ENCODE data around the gene KLB. TPM values are rescaled to one million over a fixed set of nuclear protein-coding genes. Genes with fewer than 3 reads are reported as not detected.
"Not testable (repeated sequence)": the region's sequence is repeated elsewhere in the genome, so short reads cannot be mapped to it uniquely, and the experiment has no call there.

The KLB gene
- total and polyA plus RNA-seq, 4 donors, result 13.5 to 31.0 (median 22.8) TPM

DNA sequence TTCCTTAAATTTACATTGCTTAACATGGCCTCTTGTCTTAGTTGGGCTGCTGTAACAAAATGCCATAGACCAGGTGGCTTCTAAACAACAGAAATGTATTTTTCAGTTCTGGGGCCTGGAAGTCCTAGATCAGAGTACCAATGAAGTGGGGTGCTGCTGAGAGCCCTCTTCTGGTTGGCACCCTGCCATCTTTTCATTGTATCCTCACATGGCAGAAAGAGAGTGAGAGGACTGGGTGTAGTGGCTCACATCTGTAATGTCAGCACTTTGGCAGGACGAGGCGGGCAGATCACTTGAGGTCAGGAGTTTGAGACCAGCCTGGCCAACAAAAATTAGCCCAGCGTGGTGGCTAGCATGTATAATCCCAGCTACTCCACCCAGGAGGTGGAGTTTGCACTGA, 12.0 kb upstream of the KLB start:
- H3K36me3 ChIP-seq (ENCODE audit: control insufficient read depth in 4 of 4, insufficient read depth in 3 of 4, low read depth in 1 of 4, low read length in 3 of 4), result no peaks in the 10 kb centered on the region
- H3K27me3 ChIP-seq (ENCODE audit: control insufficient read depth in 4 of 4, insufficient read depth in 4 of 4, low read length in 3 of 4), result no peaks in the 10 kb centered on the region
- no peak overlapping the region for H3K4me3 ChIP-seq (ENCODE audit: low read depth in 1 of 3, low read length in 3 of 3)
- DNase-seq (ENCODE audit: low spot score), result no peak
- WGBS, result 64% methylated on average over 3 of the region's 3 CpGs
- TF ChIP-seq JUND (IDR thresholded peaks at IDR 0.05) (no peak), FOXA1 (IDR thresholded peaks at IDR 0.05) (no peak), SP1 (IDR thresholded peaks at IDR 0.05) (no peak), RAD21 (IDR thresholded peaks at IDR 0.05) (no peak), TAF1 (conservative IDR thresholded peaks at IDR 0.05) (no peak), HNF4G (IDR thresholded peaks at IDR 0.05) (no peak), FOXA2 (IDR thresholded peaks at IDR 0.05) (no peak), YY1 (IDR thresholded peaks at IDR 0.05) (no peak), NR2F2 (IDR thresholded peaks at IDR 0.05) (no peak), RXRA (IDR thresholded peaks at IDR 0.05) (no peak), GABPA (IDR thresholded peaks at IDR 0.05 in 1 of 2, conservative IDR thresholded peaks at IDR 0.05 in 1 of 2) (no peak), HNF4A (conservative IDR thresholded peaks at IDR 0.05) (no peak), EGR1 (IDR thresholded peaks at IDR 0.05; ENCODE audit: low read depth in 2 of 2) (no peak)
- TF ChIP-seq, protein P1, sequence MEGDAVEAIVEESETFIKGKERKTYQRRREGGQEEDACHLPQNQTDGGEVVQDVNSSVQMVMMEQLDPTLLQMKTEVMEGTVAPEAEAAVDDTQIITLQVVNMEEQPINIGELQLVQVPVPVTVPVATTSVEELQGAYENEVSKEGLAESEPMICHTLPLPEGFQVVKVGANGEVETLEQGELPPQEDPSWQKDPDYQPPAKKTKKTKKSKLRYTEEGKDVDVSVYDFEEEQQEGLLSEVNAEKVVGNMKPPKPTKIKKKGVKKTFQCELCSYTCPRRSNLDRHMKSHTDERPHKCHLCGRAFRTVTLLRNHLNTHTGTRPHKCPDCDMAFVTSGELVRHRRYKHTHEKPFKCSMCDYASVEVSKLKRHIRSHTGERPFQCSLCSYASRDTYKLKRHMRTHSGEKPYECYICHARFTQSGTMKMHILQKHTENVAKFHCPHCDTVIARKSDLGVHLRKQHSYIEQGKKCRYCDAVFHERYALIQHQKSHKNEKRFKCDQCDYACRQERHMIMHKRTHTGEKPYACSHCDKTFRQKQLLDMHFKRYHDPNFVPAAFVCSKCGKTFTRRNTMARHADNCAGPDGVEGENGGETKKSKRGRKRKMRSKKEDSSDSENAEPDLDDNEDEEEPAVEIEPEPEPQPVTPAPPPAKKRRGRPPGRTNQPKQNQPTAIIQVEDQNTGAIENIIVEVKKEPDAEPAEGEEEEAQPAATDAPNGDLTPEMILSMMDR (IDR thresholded peaks at IDR 0.05; ENCODE audit: low read depth, low read length, missing input control), result no peak
- TF ChIP-seq, protein P2, sequence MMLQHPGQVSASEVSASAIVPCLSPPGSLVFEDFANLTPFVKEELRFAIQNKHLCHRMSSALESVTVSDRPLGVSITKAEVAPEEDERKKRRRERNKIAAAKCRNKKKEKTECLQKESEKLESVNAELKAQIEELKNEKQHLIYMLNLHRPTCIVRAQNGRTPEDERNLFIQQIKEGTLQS (IDR thresholded peaks at IDR 0.05), result no peak
- TF ChIP-seq, protein P3, sequence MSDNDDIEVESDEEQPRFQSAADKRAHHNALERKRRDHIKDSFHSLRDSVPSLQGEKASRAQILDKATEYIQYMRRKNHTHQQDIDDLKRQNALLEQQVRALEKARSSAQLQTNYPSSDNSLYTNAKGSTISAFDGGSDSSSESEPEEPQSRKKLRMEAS (IDR thresholded peaks at IDR 0.05), result no peak
- TF ChIP-seq, protein P4, sequence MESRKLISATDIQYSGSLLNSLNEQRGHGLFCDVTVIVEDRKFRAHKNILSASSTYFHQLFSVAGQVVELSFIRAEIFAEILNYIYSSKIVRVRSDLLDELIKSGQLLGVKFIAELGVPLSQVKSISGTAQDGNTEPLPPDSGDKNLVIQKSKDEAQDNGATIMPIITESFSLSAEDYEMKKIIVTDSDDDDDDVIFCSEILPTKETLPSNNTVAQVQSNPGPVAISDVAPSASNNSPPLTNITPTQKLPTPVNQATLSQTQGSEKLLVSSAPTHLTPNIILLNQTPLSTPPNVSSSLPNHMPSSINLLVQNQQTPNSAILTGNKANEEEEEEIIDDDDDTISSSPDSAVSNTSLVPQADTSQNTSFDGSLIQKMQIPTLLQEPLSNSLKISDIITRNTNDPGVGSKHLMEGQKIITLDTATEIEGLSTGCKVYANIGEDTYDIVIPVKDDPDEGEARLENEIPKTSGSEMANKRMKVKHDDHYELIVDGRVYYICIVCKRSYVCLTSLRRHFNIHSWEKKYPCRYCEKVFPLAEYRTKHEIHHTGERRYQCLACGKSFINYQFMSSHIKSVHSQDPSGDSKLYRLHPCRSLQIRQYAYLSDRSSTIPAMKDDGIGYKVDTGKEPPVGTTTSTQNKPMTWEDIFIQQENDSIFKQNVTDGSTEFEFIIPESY (IDR thresholded peaks at IDR 0.05), result no peak
- TF ChIP-seq, protein P5, sequence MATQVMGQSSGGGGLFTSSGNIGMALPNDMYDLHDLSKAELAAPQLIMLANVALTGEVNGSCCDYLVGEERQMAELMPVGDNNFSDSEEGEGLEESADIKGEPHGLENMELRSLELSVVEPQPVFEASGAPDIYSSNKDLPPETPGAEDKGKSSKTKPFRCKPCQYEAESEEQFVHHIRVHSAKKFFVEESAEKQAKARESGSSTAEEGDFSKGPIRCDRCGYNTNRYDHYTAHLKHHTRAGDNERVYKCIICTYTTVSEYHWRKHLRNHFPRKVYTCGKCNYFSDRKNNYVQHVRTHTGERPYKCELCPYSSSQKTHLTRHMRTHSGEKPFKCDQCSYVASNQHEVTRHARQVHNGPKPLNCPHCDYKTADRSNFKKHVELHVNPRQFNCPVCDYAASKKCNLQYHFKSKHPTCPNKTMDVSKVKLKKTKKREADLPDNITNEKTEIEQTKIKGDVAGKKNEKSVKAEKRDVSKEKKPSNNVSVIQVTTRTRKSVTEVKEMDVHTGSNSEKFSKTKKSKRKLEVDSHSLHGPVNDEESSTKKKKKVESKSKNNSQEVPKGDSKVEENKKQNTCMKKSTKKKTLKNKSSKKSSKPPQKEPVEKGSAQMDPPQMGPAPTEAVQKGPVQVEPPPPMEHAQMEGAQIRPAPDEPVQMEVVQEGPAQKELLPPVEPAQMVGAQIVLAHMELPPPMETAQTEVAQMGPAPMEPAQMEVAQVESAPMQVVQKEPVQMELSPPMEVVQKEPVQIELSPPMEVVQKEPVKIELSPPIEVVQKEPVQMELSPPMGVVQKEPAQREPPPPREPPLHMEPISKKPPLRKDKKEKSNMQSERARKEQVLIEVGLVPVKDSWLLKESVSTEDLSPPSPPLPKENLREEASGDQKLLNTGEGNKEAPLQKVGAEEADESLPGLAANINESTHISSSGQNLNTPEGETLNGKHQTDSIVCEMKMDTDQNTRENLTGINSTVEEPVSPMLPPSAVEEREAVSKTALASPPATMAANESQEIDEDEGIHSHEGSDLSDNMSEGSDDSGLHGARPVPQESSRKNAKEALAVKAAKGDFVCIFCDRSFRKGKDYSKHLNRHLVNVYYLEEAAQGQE (IDR thresholded peaks at IDR 0.05), result no peak
- no peaks in the 10 kb centered on the region for H3K9me3 ChIP-seq (ENCODE audit: control insufficient read depth in 4 of 4, low read length in 3 of 4)
- no peak overlapping the region for H3K27ac ChIP-seq (ENCODE audit: low read depth in 1 of 2, low read length in 2 of 2)
- no peaks in the 10 kb centered on the region for H3K4me1 ChIP-seq (ENCODE audit: control insufficient read depth in 4 of 4, insufficient read depth in 4 of 4, low read length in 3 of 4)
- no peak overlapping the region for H3K9ac ChIP-seq (ENCODE audit: low read depth in 1 of 2, low read length in 2 of 2)

DNA sequence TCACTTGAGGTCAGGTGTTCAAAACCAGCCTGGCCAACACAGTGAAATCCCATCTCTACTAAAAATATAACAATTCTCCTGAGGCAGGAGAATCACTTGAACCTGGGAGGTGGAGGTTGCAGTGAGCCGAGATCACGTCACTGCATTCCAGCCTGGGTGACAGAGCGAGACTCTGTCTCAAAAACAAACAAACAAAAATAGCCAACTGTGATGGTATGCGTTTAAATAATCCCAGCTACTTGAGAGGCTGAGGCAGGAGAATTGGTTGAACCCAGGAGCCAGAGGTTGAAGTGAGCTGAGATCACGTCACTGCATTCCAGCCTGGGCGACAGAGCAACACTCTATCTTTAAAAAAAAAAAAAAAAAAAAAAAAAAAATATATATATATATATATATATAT, 5.1 kb upstream of the KLB start:
- not testable (repeated sequence) for H3K36me3 ChIP-seq (ENCODE audit: control insufficient read depth in 4 of 4, insufficient read depth in 3 of 4, low read depth in 1 of 4, low read length in 3 of 4)

More for the DNA sequence above, 5.1 kb upstream of the KLB start:
- WGBS, result 89% methylated on average over 6 of the region's 6 CpGs
- H3K9me3 ChIP-seq (ENCODE audit: control insufficient read depth in 4 of 4, low read length in 3 of 4); H3K27me3 ChIP-seq (ENCODE audit: control insufficient read depth in 4 of 4, insufficient read depth in 4 of 4, low read length in 3 of 4); H3K4me1 ChIP-seq (ENCODE audit: control insufficient read depth in 4 of 4, insufficient read depth in 4 of 4, low read length in 3 of 4); DNase-seq (ENCODE audit: low spot score); H3K4me3 ChIP-seq (ENCODE audit: low read depth in 1 of 3, low read length in 3 of 3); H3K27ac ChIP-seq (ENCODE audit: low read depth in 1 of 2, low read length in 2 of 2); H3K9ac ChIP-seq (ENCODE audit: low read depth in 1 of 2, low read length in 2 of 2): not testable (repeated sequence)
